H1 (cell line): ENCODE measurements around the gene NOP16. TPM values are rescaled to one million over a fixed set of nuclear protein-coding genes. Genes with fewer than 3 reads are reported as not detected.
A peak's percentile ranks its signal among the peaks of the same experiment; 100 is the strongest.

ENCODE experiments used
- CTCF ChIA-PET: fragments of 300-600 bp; sonication (Branson Sonifier 250); formaldehyde crosslinking; loops from one replicate; lab custom pipeline; 2021; ENCODE audit not compliant: partially characterized antibody; lab: Charles Lee
- POLR2A ChIA-PET: fragments of 300-600 bp; sonication (Branson Sonifier 250); formaldehyde crosslinking; loops from one replicate; lab custom pipeline; 2021; ENCODE audit warnings: inconsistent platforms; ENCODE audit not compliant: partially characterized antibody; lab: Charles Lee
- DNase-seq, 2 experiments: peaks; one replicate each; pipeline versions ENCODE4 v3.0.0 to v3.0.0-alpha.2; 2010 to 2022; ENCODE audit warnings: low spot score in 2 of 2, low read depth in 1 of 2, mixed read lengths in 1 of 2
- FAIRE-seq: peaks from 2 replicates; lab custom pipeline; 2011; peaks lifted over from hg19 to GRCh38; lab: Jason Lieb, UNC
- H2AFZ ChIP-seq: 2 replicates; pipeline ENCODE4 v1.8.1; 2012; ENCODE audit warnings: low read length, inconsistent platforms
- H2AK5ac ChIP-seq: 2 replicates; pipeline ENCODE4 v1.6.1; 2013; ENCODE audit warnings: low read depth, low read length
- H2BK120ac ChIP-seq: replicated peaks from 2 replicates; pipeline ENCODE3; 2013; ENCODE audit warnings: low read depth, low read length, inconsistent platforms
- H2BK12ac ChIP-seq: 2 replicates; pipeline ENCODE4 v1.6.1; 2013; ENCODE audit warnings: low read depth, low read length
- H2BK15ac ChIP-seq: 2 replicates; pipeline ENCODE4 v1.6.1; 2013; ENCODE audit warnings: low read length
- H2BK20ac ChIP-seq: 2 replicates; pipeline ENCODE4 v1.6.1; 2013; ENCODE audit warnings: low read length
- H2BK5ac ChIP-seq: 2 replicates; pipeline ENCODE4 v1.6.1; 2013; ENCODE audit warnings: low read depth, low read length
- H3K14ac ChIP-seq: 2 replicates; pipeline ENCODE4 v1.6.1; 2013; ENCODE audit warnings: inconsistent platforms; ENCODE audit not compliant: insufficient read length
- H3K18ac ChIP-seq: 2 replicates; pipeline ENCODE4 v1.6.1; 2013; ENCODE audit warnings: low read length; ENCODE audit errors: extremely low read depth
- H3K23ac ChIP-seq: 2 replicates; pipeline ENCODE4 v1.6.1; 2013; ENCODE audit warnings: inconsistent platforms; ENCODE audit not compliant: insufficient read length
- H3K23me2 ChIP-seq: 2 replicates; pipeline ENCODE4 v1.6.1; 2013; ENCODE audit warnings: low read depth, low read length
- H3K27ac ChIP-seq: 2 replicates; pipeline ENCODE4 v1.6.1; 2011; ENCODE audit warnings: low read depth, low read length, inconsistent platforms
- H3K27me3 ChIP-seq, 4 experiments: replicated peaks in 1 of 4; 1 replicate in 1 of 4; 2 replicates in 3 of 4; pipeline versions ENCODE4 v1.6.1 to v1.8.1; 2011 to 2013; ENCODE audit warnings: low read length in 3 of 4, mild to moderate bottlenecking in 3 of 4, inconsistent platforms in 2 of 4, mixed read lengths in 2 of 4, moderate library complexity in 1 of 4; ENCODE audit not compliant: control insufficient read depth in 3 of 4, insufficient read depth in 3 of 4; ENCODE audit errors: extremely low read depth in 1 of 4
- H3K36me3 ChIP-seq, 4 experiments: 2 replicates each; pipeline versions ENCODE4 v1.6.1 to v1.8.1; 2011 to 2013; ENCODE audit warnings: mild to moderate bottlenecking in 4 of 4, low read length in 3 of 4, moderate library complexity in 2 of 4, control low read depth in 1 of 4, inconsistent platforms in 1 of 4; ENCODE audit not compliant: insufficient read depth in 4 of 4, control insufficient read depth in 2 of 4
- H3K4ac ChIP-seq: replicated peaks from 2 replicates; pipeline ENCODE3; 2013; ENCODE audit warnings: low read length, low read depth, mixed read lengths, inconsistent platforms; ENCODE audit not compliant: insufficient read length
- H3K4me1 ChIP-seq, 4 experiments: replicated peaks in 1 of 4; 1 replicate in 1 of 4; 2 replicates in 3 of 4; pipeline versions ENCODE4 v1.6.1 to v1.8.1; 2011 to 2013; ENCODE audit warnings: low read length in 3 of 4, inconsistent platforms in 2 of 4, mixed read lengths in 1 of 4; ENCODE audit not compliant: insufficient read depth in 4 of 4, control insufficient read depth in 3 of 4
- H3K4me2 ChIP-seq, 2 experiments: 2 replicates each; pipeline versions ENCODE4 v1.6.1 to v1.8.1; 2011 to 2013; ENCODE audit warnings: low read depth in 2 of 2, low read length in 2 of 2, control low read depth in 1 of 2, inconsistent platforms in 1 of 2, mild to moderate bottlenecking in 1 of 2; ENCODE audit not compliant: insufficient read depth in 1 of 2
- H3K4me3 ChIP-seq, 4 experiments: fragments of 200-600, 300-600 bp in 1 of 4; sonication (generic), shearing (Covaris generic), sonication (Bioruptor Twin) in 1 of 4; 2 replicates each; pipeline versions ENCODE4 v1.5.1 to v1.8.1; 2011 to 2016; ENCODE audit warnings: low read length in 4 of 4, low read depth in 3 of 4, control low read depth in 2 of 4, inconsistent platforms in 2 of 4, mild to moderate bottlenecking in 2 of 4, mixed read lengths in 1 of 4, moderate library complexity in 1 of 4; ENCODE audit not compliant: insufficient read depth in 2 of 4; ENCODE audit errors: extremely low read depth in 1 of 4
- H3K56ac ChIP-seq: replicated peaks from 2 replicates; pipeline ENCODE3; 2013; ENCODE audit warnings: low read depth, mild to moderate bottlenecking, mixed read lengths, low read length, inconsistent platforms; ENCODE audit not compliant: insufficient read length
- H3K79me1 ChIP-seq: 2 replicates; pipeline ENCODE4 v1.6.1; 2013; ENCODE audit warnings: low read depth, low read length, control low read depth
- H3K79me2 ChIP-seq, 2 experiments: 2 replicates each; pipeline versions ENCODE4 v1.6.1 to v1.8.1; 2012 to 2013; ENCODE audit warnings: low read length in 2 of 2, mild to moderate bottlenecking in 2 of 2, inconsistent platforms in 1 of 2; ENCODE audit not compliant: insufficient read depth in 2 of 2, control insufficient read depth in 1 of 2
- H3K9ac ChIP-seq, 4 experiments: replicated peaks in 1 of 4; 1 replicate in 1 of 4; 2 replicates in 3 of 4; pipeline versions ENCODE4 v1.6.1 to v1.8.1; 2011 to 2013; ENCODE audit warnings: low read depth in 3 of 4, low read length in 3 of 4, control low read depth in 2 of 4, mild to moderate bottlenecking in 2 of 4, moderate library complexity in 2 of 4, inconsistent platforms in 1 of 4; ENCODE audit errors: extremely low read depth in 1 of 4
- H3K9me3 ChIP-seq, 2 experiments: 2 replicates each; pipeline versions ENCODE4 v1.6.1 to v1.8.1; 2012 to 2013; ENCODE audit warnings: mild to moderate bottlenecking in 2 of 2, moderate library complexity in 2 of 2, control low read depth in 1 of 2, inconsistent platforms in 1 of 2, low read depth in 1 of 2, low read length in 1 of 2, mixed read lengths in 1 of 2; ENCODE audit not compliant: insufficient read depth in 2 of 2
- H4K20me1 ChIP-seq, 2 experiments: replicated peaks in 1 of 2; 2 replicates each; pipeline versions ENCODE3 to v1.8.1; 2011 to 2013; ENCODE audit warnings: inconsistent platforms in 2 of 2, low read length in 2 of 2, mild to moderate bottlenecking in 1 of 2; ENCODE audit not compliant: insufficient read depth in 2 of 2, control insufficient read depth in 1 of 2
- H4K5ac ChIP-seq: 2 replicates; pipeline ENCODE4 v1.6.1; 2013; ENCODE audit warnings: low read length, low read depth, mixed read lengths, inconsistent platforms; ENCODE audit not compliant: insufficient read length
- H4K8ac ChIP-seq: 2 replicates; pipeline ENCODE4 v1.8.0; 2013; ENCODE audit warnings: mild to moderate bottlenecking, moderate library complexity, low read length, inconsistent platforms; ENCODE audit not compliant: insufficient read depth; ENCODE audit errors: extremely low read depth
- H4K91ac ChIP-seq: replicated peaks from 2 replicates; pipeline ENCODE3; 2013; ENCODE audit warnings: low read length, mixed read lengths, inconsistent platforms; ENCODE audit not compliant: insufficient read length
- BRCA1 ChIP-seq: IDR thresholded peaks from 2 replicates; pipeline ENCODE4 v1.6.1; 2012; ENCODE audit warnings: low read depth, low read length, improper control_type of control experiment
- CTCF ChIP-seq, 3 experiments: IDR thresholded peaks; 1 replicate in 2 of 3; 2 replicates in 1 of 3; pipeline versions ENCODE4 v1.5.1 to v1.6.1; 2011; ENCODE audit warnings: low read length in 3 of 3, mild to moderate bottlenecking in 3 of 3, inconsistent platforms in 2 of 3, low read depth in 1 of 3, moderate library complexity in 1 of 3; ENCODE audit not compliant: insufficient read depth in 1 of 3; ENCODE audit errors: control extremely low read depth in 1 of 3
- KDM4A ChIP-seq: IDR thresholded peaks from one replicate; pipeline ENCODE4 v1.7.1; 2012; ENCODE audit warnings: low read depth, mild to moderate bottlenecking, moderate library complexity, low read length, inconsistent platforms; ENCODE audit not compliant: severe bottlenecking
- TAF7 ChIP-seq: optimal IDR thresholded peaks from 2 replicates; pipeline ENCODE3; 2011; ENCODE audit warnings: low read depth, mild to moderate bottlenecking, inconsistent platforms, low read length, moderate library complexity, borderline replicate concordance
- WGBS, 2 experiments: shearing (Covaris generic) in 1 of 2; methylation state at CpG; one replicate each; pipeline versions ENCODE4 v1.1.6 to v1.1.7; 2013 to 2015; ENCODE audit warnings: low lambda C conversion rate in 2 of 2, mixed read lengths in 2 of 2, inconsistent platforms in 1 of 2, low coverage in 1 of 2, missing lambda C conversion rate in 1 of 2; ENCODE audit not compliant: insufficient replicate concordance in 2 of 2, insufficient coverage in 1 of 2, insufficient read length in 1 of 2; ENCODE audit errors: extremely low coverage in 1 of 2, missing lambda C conversion rate in 1 of 2; 5-methylcytosine and 5-hydroxymethylcytosine counted together
- long read RNA-seq, 2 experiments: library from RNA in 1 of 2; library from capped mRNA in 1 of 2; stranded (forward); transcript quantifications; one replicate each; pipeline ENCODE4 v2.0.0, GENCODE V29; 2021; ENCODE audit warnings: inconsistent platforms in 1 of 2
- polyA minus RNA-seq, 3 experiments: library from RNA; depleted of rRNA, polyadenylated mRNA; stranded (reverse); fragments of >200 nt; gene quantifications; 1 replicate in 2 of 3; 2 replicates in 1 of 3; pipeline ENCODE4 v1.2.3, GENCODE V29; 2011
- polyA plus RNA-seq, 7 experiments: library from polyadenylated mRNA; depleted of rRNA in 3 of 7; stranded (reverse) in 5 of 7; unstranded in 2 of 7; fragments of >200 nt in 5 of 7; fragments of 200-250 nt in 2 of 7; gene quantifications; 1 replicate in 5 of 7; 2 replicates in 1 of 7; 4 replicates in 1 of 7; pipeline versions ENCODE4 v1.2.1 to v1.2.3, GENCODE V29; 2011 to 2013; ENCODE audit warnings: missing spikeins in 2 of 7, mixed read lengths in 2 of 7
- total RNA-seq: library from RNA; stranded (reverse); fragmentation: NEBNext Ultra II Directional; extraction: Animal tissue kit (Norgen Biotek cat#: 25700); gene quantifications from 2 replicates; pipeline ENCODE4 v1.2.1, GENCODE V29; 2021

NOP16 gene
- 65.2 and 65.9 TPM in 2 replicates for total RNA-seq
- polyA plus RNA-seq (2011; rRNA removed): 46.9 and 49.7 TPM in 2 replicates
- polyA plus RNA-seq (2011; cell fraction: cytosol; rRNA removed): 89.6 TPM
- 62.6 TPM for polyA plus RNA-seq (2011; cell fraction: nucleus; rRNA removed)
- polyA plus RNA-seq (2012, experiment 1 of 2): 82.9 to 108 TPM (median 85.4 TPM) in 4 replicates
- 39.9 TPM for polyA plus RNA-seq (2012, experiment 2 of 2)
- 57.2 TPM for polyA plus RNA-seq (2013, experiment 1 of 2)
- 59.9 TPM for polyA plus RNA-seq (2013, experiment 2 of 2)
- 21.0 and 23.8 TPM in 2 replicates for polyA minus RNA-seq (2011; rRNA and poly(A)+ RNA removed)
- polyA minus RNA-seq (2011; cell fraction: cytosol; rRNA and poly(A)+ RNA removed): 36.3 TPM
- polyA minus RNA-seq (2011; cell fraction: nucleus; rRNA and poly(A)+ RNA removed): 34.0 TPM
- long read RNA-seq, experiment 1, transcript NOP16-207 (5 exons, 1,258 nt): major isoform, 20 of 53 reads
- long read RNA-seq, experiment 1, transcript NOP16-211 (5 exons, 954 nt): minor isoform, 13 of 53 reads
- long read RNA-seq, experiment 1, partial matches to known transcripts: 6 of 53 reads
- long read RNA-seq, experiment 1, other reads (novel, unspliced or antisense): 12 of 53 reads
- long read RNA-seq, experiment 2, transcript NOP16-207 (5 exons, 1,258 nt): major isoform, 190 of 254 reads
- long read RNA-seq, experiment 2, transcript NOP16-209 (5 exons, 1,087 nt): minor isoform, 6 of 254 reads
- long read RNA-seq, experiment 2, transcript NOP16-211 (5 exons, 954 nt): minor isoform, 38 of 254 reads
- long read RNA-seq, experiment 2, partial matches to known transcripts: 4 of 254 reads
- long read RNA-seq, experiment 2, other reads (novel, unspliced or antisense): 10 of 254 reads

GRCh38 chr5:176388444-176389134, at the start of gene NOP16, which contains the start of gene HIGD2A:
NOP16 (minus strand) TSS chr5:176388598; CDS start chr5:176388539, 59 bp downstream.
HIGD2A (plus strand) TSS chr5:176388751; CDS start chr5:176388820, 69 bp downstream.
- peak within 1 kb of the TSS; percentile 92 to 96 (median 95) for H3K4me3 ChIP-seq
- DNase-seq: peak; percentile 93 to 96
- H3K4ac ChIP-seq: no peak within 1 kb of the TSS
- H3K79me2 ChIP-seq: peaks cover 0 to 29% of the 10 kb centered on the region in 2 experiments
- H4K8ac ChIP-seq: peak within 1 kb of the TSS; percentile 98; the same call in 1 of the 2 replicates
- H3K27me3 ChIP-seq: no peaks in the 10 kb centered on the region
- H3K27ac ChIP-seq: peak within 1 kb of the TSS; percentile 98
- H2BK120ac ChIP-seq: no peak within 1 kb of the TSS
- H3K79me1 ChIP-seq: peaks cover 7% of the 10 kb centered on the region; the same call in 1 of the 2 replicates
- no peak within 1 kb of the TSS for H2BK20ac ChIP-seq
- H3K4me1 ChIP-seq: peaks cover 0 to 5% (median 1%) of the 10 kb centered on the region in 4 experiments; a peak in 2 of 7 replicates
- H2AK5ac ChIP-seq: peak within 1 kb of the TSS; percentile 66; the same call in 1 of the 2 replicates
- H3K36me3 ChIP-seq: peaks cover 15 to 28% (median 18%) of the 10 kb centered on the region in 4 experiments
- H4K20me1 ChIP-seq: peaks cover 3 to 4% of the 10 kb centered on the region in 2 experiments
- peak within 1 kb of the TSS; percentile 86 for H4K5ac ChIP-seq
- CTCF ChIA-PET: interaction anchor here (1.2 kb wide), 1 partner anchor 271 kb away, joined by 3 read pairs; no protein-coding TSS in a partner anchor
- H3K14ac ChIP-seq: no peak within 1 kb of the TSS
- no peaks in the 10 kb centered on the region for H3K9me3 ChIP-seq
- H3K9ac ChIP-seq: peak within 1 kb of the TSS; percentile 86 to 99 (median 95)
- peak within 1 kb of the TSS; percentile 90 for H3K56ac ChIP-seq
- WGBS, 2 experiments: 1% methylated on average over 47 of the region's 47 CpGs; no CpG with 5 or more reads in 1 of the 2 experiments
- POLR2A ChIA-PET: interaction anchor here (0.6 to 10.2 kb wide), 19 partner anchors 8 to 209 kb away, joined by 3 to 93 read pairs (median 4); partner anchors contain the start of genes ARL10, FAF2, KIAA1191 and RNF44
- H2BK15ac ChIP-seq: peak within 1 kb of the TSS; percentile 61; the same call in 1 of the 2 replicates
- peak within 1 kb of the TSS; percentile 93; the same call in 1 of the 2 replicates for H2AFZ ChIP-seq
- FAIRE-seq: peak; percentile 96
- peak within 1 kb of the TSS; percentile 77 for H4K91ac ChIP-seq
- peak within 1 kb of the TSS; percentile 86 to 91 for H3K4me2 ChIP-seq
- peak within 1 kb of the TSS; percentile 81; the same call in 1 of the 2 replicates for H2BK12ac ChIP-seq
- no peak within 1 kb of the TSS for H3K23ac ChIP-seq
- peak within 1 kb of the TSS; percentile 91 for H3K18ac ChIP-seq
- H3K23me2 ChIP-seq: peaks cover 9% of the 10 kb centered on the region; the same call in 1 of the 2 replicates
- H2BK5ac ChIP-seq: peak within 1 kb of the TSS; percentile 98
- TF ChIP-seq BRCA1 (peak; percentile 88), CTCF (IDR thresholded peaks at IDR 0.05; ENCODE audit: control extremely low read depth in 1 of 3, insufficient read depth in 1 of 3, low read depth in 1 of 3, low read length in 3 of 3) (no peak), KDM4A (peak; percentile 80), TAF7 (peak; percentile 72)
